Cardiac muscle cell (in vitro differentiated cells and primary cell): ENCODE data around the gene LYPD5. TPM values are rescaled to one million over a fixed set of nuclear protein-coding genes. Genes with fewer than 3 reads are reported as not detected.
"Not testable (repeated sequence)": the region's sequence is repeated elsewhere in the genome, so short reads cannot be mapped to it uniquely, and the experiment has no call there.

Experiments used
- DNase-seq, 2 donors: peaks; one replicate each; pipeline versions ENCODE4 v3.0.0 to v3.0.0-alpha.2; 2010 to 2017; ENCODE audit warnings: low read depth in 1 of 2, low spot score in 1 of 2
- H3K27ac ChIP-seq: fragments of 200-600 bp; sonication (generic); 2 replicates; pipeline ENCODE4 v1.5.1; 2016
- H3K27me3 ChIP-seq: fragments of 200-600 bp; sonication (generic); 2 replicates; pipeline ENCODE4 v1.6.0; 2016; ENCODE audit warnings: control low read depth
- H3K36me3 ChIP-seq: fragments of 200-600 bp; sonication (generic); 2 replicates; pipeline ENCODE4 v1.5.1; 2016; ENCODE audit warnings: control low read depth
- H3K4me1 ChIP-seq: fragments of 200-600 bp; sonication (generic); 2 replicates; pipeline ENCODE4 v1.8.1; 2017; ENCODE audit warnings: low read depth, mild to moderate bottlenecking, mixed run types
- H3K4me3 ChIP-seq: fragments of 200-600 bp; sonication (generic); 2 replicates; pipeline ENCODE4 v1.5.1; 2016; ENCODE audit warnings: mild to moderate bottlenecking
- H3K9me3 ChIP-seq: fragments of 200-600 bp; sonication (generic); 2 replicates; pipeline ENCODE4 v1.5.1; 2017; ENCODE audit warnings: low read depth, mild to moderate bottlenecking, control low read depth
- CTCF ChIP-seq: IDR thresholded peaks from 2 replicates; pipeline ENCODE4 v1.5.1; 2012; ENCODE audit warnings: low read depth, mild to moderate bottlenecking, low read length
- polyA plus RNA-seq: library from polyadenylated mRNA; unstranded; fragments of >200 nt; fragmentation: Nextera tagmentation; extraction: Ambion mirVana; gene quantifications from 2 replicates; pipeline ENCODE4 v1.2.1, GENCODE V29; 2016
- total RNA-seq: library from RNA; depleted of rRNA; stranded (reverse); fragments of >200 nt; gene quantifications from 2 replicates; pipeline ENCODE4 v1.2.3, GENCODE V29; 2016

Gene LYPD5
- total and polyA plus RNA-seq, 2 experiments from 2014 or later: 0.56 TPM; not detected in 1

GRCh38 chr19:43839139-43839538, 36.9 kb upstream of the LYPD5 start:
- peaks cover 2% of the 10 kb centered on the region for H3K9me3 ChIP-seq
- H3K36me3 ChIP-seq: peaks cover 44% of the 10 kb centered on the region
- DNase-seq: no peak
- no peaks in the 10 kb centered on the region for H3K27me3 ChIP-seq
- no peak for TF ChIP-seq CTCF
- no peaks in the 10 kb centered on the region for H3K4me1 ChIP-seq
- H3K27ac ChIP-seq: no peak overlapping the region
- no peak overlapping the region for H3K4me3 ChIP-seq

GRCh38 chr19:43826787-43827754, 24.8 kb upstream of the LYPD5 start, which contains the start of gene ZNF283:
ZNF283 (plus strand) TSS chr19:43827321; CDS start chr19:43833505, 6,184 bp downstream.
- peak within 1 kb of the TSS; percentile 47 for H3K4me3 ChIP-seq
- peak; percentile 94 to 95 for DNase-seq
- TF ChIP-seq CTCF: no peak
- H3K27ac ChIP-seq: peak within 1 kb of the TSS; percentile 46
- H3K4me1 ChIP-seq: no peaks in the 10 kb centered on the region
- H3K36me3 ChIP-seq: peaks cover 20% of the 10 kb centered on the region
- H3K27me3 ChIP-seq: peaks cover 4% of the 10 kb centered on the region
- H3K9me3 ChIP-seq: no peaks in the 10 kb centered on the region

GRCh38 chr19:43824572-43824971, 22.3 kb upstream of the LYPD5 start:
- H3K4me1 ChIP-seq, H3K9me3 ChIP-seq, H3K27me3 ChIP-seq, H3K4me3 ChIP-seq, H3K36me3 ChIP-seq, DNase-seq, H3K27ac ChIP-seq: not testable (repeated sequence)

- DNase-seq, H3K4me1 ChIP-seq, H3K4me3 ChIP-seq, H3K36me3 ChIP-seq, H3K27me3 ChIP-seq, H3K27ac ChIP-seq, H3K9me3 ChIP-seq: not testable (repeated sequence)
These were observed 21.6 kb upstream of the LYPD5 start for GRCh38 chr19:43823856-43824255.

GRCh38 chr19:43820884-43821215, 18.6 kb upstream of the LYPD5 start:
- no peak overlapping the region for H3K27ac ChIP-seq
- H3K27me3 ChIP-seq: peaks cover 9% of the 10 kb centered on the region
- DNase-seq: no peak
- no peak overlapping the region for H3K4me3 ChIP-seq
- H3K9me3 ChIP-seq: no peaks in the 10 kb centered on the region
- no peaks in the 10 kb centered on the region for H3K36me3 ChIP-seq
- TF ChIP-seq CTCF: no peak
- H3K4me1 ChIP-seq: no peaks in the 10 kb centered on the region

GRCh38 chr19:43820098-43820883, 18.0 kb upstream of the LYPD5 start:
- no peaks in the 10 kb centered on the region for H3K4me1 ChIP-seq
- H3K27ac ChIP-seq: no peak overlapping the region
- peak in 1 of 2 donors; percentile 74 for DNase-seq
- no peaks in the 10 kb centered on the region for H3K36me3 ChIP-seq
- peaks cover 7% of the 10 kb centered on the region for H3K27me3 ChIP-seq
- no peak for TF ChIP-seq CTCF
- H3K4me3 ChIP-seq: no peak overlapping the region
- H3K9me3 ChIP-seq: no peaks in the 10 kb centered on the region
